GM13977 (cell line): ENCODE results near the gene RARG.

Source experiments
- DNase-seq: peaks from one replicate; pipeline ENCODE4 v3.0.0; 2012; ENCODE audit warnings: low spot score
- CTCF ChIP-seq: IDR thresholded peaks from 2 replicates; pipeline ENCODE4 v1.5.1; 2012; ENCODE audit warnings: mild to moderate bottlenecking, control low read depth; ENCODE audit not compliant: insufficient read depth; ENCODE audit errors: extremely low read depth, missing control alignments
- in situ Hi-C: fragments of 300-500 bp; cut with MboI; formaldehyde crosslinking; loops from one replicate; pipeline ENCODE4 v1.12.0; 2022; ENCODE audit warnings: low sequenced_read_pairs, low pct_unique_long_range_greater_than_20kb, mixed read lengths, inconsistent platforms; ENCODE audit not compliant: unreplicated experiment

Gene RARG

DNA sequence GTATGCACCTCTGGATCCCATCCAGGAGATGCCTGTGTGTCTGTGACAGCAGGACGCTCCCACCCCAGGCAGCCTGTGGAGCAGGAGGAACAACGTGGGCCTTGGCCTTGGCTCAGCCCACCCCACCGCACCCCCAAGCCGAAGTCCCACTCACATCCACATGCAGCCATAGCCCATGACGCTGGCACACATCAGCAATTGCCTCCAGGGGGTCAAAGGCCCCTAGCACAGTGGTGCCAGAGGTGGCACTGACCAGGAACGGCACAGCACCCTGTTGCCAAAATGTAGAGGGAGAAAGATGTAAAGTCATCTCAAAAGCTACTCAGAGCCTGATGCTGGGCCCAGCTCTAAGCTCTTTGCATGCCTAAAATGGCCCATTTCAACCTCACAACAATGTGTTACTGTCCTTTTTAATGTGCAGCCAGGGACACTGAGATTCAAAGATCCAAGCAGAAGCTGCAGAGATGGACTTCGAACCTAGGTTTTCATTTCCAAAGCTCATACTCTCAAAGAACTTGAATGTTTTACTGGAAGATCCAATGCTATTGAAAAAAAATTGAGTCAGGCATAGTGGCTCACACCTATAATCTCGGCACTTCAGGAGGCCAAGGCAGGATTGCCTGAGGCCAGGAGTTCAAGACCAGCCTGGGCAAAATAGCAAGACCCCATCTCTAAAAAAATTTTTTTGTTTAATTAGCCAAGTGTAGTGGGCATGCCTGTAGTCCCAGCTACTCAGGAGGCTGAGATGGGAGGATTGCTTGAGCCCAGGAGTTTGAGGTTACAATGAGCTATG, 70.7 kb downstream of the RARG start:
- DNase-seq, result no peak
- in situ Hi-C loops, result no loop called here
- TF ChIP-seq CTCF, result no peak

GRCh38 chr12:53160673-53161072, 71.3 kb downstream of the RARG start:
- in situ Hi-C loops, result no loop called here

More at GRCh38 chr12:53160673-53161072, 71.3 kb downstream of the RARG start:
- DNase-seq, result no peak
- TF ChIP-seq CTCF, result no peak
